ENCODE measurements around the gene TPK1.

The TPK1 gene

DNA sequence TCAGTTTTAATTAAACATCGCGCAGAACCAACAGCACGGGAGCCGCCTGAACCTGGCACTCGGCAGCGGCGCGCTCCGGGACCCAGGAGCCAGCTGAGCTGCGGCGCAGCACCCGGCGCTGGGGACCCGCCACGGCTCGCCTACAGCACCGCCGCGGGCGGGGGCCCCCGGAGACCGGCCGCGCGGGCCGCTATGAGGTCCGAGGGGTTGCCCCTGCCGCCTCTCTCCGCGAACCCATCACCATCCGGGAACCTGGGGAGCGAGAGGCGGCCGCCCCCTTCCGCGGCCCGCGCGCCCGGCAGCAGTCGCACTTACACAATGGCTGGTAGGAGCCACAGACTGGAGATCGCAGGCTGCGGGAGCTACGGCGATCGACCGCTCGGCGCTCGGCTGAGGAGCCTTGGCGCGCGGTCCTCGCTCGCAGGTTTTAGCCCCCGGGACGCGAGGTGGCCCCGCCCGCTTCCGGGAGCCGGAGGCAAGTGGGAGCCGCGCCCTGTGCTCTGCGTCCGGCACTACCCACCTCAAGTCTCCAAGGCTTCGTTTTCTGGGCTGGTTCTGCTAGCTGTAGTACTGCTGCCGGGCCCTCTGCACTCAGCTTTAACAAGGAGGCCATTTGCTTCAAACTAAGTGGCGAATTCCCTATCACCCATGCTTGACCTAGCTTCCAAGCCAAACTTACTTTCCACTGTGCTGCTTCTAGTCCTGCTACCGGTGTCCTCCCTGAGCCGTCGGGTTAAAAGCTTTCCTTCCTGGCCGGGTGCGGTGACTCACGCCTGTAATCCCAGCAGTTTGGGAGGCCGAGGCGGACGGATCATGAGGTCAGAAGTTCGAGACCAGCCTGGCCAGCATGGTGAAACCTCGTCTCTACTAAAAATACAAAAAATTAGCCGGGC lies at the start of gene TPK1:
Gene TPK1 (minus strand): TSS at position 402 of the 893 bp plus-strand sequence. CDS start 451 bp downstream, outside the sequence.
- FAIRE-seq, result no peak

DNA sequence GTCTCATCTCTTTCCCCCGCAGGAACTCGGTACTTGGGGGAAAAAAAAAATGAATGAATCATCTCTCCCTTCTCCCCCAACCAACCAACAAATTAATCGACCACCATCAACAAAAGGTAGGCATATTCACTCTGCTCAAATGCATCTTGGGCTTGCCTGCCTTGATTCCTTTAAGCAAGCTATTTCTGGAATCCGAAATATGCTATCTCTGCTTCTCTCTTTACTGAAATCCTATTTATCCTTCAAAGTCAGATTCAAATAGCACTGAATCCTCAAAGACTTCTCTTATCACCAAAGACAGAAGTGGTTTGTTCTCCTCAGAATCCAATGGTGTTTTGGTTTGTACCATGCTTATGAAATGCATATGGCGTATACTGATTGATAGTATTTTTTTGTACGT lies 49.6 kb upstream of the TPK1 start:
- no peak for FAIRE-seq

DNA sequence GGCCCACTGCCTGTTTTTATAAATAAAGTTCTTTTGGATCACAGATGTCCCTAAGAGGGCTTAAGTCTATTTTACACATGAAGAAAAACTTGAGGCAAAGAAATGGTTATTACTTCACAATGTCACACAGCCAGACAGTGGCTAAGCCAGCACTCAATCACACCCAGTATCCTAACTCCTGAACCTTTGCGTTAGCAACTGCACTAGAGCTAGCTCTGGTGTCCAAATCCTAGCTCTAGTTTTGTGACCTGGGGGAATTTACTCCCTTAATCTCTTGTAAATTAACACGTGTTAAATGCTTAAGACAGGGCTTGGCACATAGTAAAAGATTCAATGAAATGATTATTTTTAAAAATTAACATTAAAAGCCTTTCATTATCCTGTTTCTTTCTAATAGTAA lies 49.0 kb upstream of the TPK1 start:
- no peak for FAIRE-seq

DNA sequence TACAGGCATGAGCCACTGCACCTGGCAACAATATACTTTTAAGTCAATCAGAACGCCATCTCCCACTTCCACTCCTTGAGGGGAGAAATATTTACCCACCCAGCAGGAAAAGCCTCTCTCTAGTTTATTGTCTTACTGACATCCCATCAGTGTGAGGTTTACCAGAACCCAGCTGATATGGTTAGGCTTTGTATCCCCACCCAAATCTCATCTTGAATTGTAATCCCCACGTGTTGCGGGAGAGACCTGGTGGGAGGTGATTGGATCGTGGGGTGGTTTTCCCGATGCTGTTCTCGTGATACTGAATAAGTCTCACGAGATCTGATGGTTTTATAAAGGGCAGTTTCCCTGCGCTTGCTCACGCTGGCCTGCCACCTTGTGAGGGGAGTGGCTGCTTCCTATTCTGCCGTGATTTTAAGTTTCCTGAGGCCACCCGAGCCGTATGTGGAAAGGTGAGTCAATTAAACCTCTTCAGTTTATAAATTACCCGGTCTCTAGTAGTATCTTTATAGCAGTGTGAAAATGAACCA lies 37.5 kb upstream of the TPK1 start:
- FAIRE-seq, result no peak

DNA sequence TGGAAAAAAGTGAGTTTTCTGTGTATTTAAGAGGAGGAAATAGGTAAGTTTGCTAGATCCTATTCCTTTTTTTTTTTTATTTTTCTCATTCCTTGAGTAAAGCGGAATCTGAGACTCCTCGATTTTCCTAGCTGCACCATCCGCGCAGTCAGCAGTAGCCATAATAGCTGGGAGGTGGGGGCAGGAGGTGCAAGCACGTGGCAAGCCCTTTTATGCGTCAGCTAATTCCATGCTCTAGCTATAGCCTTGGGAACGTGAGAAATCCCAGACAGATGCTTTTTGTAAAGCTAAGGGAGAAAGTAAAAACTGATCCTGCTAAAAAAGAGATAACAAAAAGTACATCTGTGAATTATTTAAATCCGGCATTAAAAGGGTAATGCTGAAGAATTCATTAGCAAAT lies 33.2 kb upstream of the TPK1 start:
- FAIRE-seq, result no peak

DNA sequence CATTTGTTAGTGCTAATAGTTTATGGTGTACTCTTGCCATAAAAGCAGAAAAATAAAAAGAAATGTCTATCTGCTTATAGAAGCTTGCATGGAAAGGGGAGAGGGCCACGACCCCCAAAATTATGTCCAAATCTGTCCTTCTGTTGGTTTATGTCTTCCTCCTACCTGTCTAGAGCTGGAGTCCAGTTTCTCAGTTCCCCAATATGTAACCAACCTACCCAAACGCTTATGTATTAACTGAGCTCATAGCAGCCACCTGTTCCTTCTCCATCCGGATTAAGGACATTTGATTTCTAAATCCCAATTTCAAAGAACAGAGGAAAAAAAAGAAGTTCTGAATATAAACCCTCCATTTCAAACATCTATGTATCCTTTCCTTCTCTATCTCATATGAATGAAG lies 30.3 kb upstream of the TPK1 start:
- no peak for FAIRE-seq

DNA sequence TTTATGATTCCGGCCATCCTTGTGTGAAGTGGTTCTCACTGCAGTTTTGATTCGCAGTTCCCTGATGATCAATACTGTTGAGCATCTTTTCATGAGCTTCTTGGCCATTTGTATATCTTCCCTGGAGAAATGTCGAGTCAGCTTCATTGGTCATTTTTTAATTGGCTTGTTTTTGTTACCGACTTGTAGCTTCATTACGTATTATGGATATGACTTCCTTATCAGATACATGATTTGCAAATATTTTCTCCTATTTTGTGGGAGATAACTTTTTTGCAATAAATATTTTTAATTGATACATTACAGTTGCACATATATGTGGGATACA lies 27.4 kb upstream of the TPK1 start:
- no peak for FAIRE-seq

DNA sequence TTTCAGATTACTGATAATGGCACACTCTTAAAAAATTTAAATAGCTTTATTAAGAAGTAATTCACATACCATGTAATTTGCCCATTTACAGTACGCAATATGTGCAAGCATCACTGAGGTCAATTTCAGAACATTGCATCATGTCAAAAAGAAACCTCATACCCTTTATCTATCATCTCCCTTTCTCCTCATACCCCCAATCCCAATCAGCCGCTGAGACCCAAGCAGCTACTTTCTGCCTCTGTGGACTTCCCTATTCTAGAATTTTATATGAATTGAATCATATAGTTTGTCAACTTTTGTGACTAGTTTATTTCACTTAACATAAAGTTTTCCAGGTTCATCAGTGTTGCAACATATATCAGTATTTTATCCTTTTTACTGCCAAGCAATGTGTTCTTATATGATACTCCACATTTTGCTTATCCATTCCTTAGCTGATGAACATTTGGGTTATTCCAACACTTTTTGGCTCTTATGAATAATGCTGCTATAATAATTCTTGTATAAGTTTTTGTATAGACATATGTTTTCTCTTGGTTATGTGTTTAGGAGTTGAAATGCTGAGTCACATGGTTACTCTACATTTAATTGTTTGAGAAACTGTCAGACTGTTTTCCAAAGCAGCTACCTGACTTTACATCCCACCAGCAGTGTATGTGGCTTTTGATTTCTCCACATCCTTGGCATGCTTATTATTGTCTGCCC lies 26.9 kb upstream of the TPK1 start:
- FAIRE-seq, result no peak

DNA sequence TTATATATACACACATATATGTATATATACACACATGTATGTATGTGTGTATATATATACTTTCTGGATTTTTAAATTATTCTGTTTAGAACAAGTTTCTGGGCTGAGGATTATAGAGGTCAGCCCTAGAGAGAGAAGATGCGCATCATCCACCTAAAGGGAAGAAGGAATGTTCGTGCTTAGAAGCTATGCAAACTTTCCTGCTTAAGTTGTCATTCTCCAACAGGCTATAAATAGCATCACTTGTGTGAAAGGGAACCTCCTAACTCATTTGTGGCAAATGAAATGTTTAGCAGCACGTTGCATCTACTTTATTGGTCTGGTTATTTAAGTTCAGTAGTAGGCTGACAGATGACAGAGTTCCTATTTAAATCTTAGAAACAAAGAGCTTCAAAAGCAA lies 23.9 kb upstream of the TPK1 start:
- no peak for FAIRE-seq

DNA sequence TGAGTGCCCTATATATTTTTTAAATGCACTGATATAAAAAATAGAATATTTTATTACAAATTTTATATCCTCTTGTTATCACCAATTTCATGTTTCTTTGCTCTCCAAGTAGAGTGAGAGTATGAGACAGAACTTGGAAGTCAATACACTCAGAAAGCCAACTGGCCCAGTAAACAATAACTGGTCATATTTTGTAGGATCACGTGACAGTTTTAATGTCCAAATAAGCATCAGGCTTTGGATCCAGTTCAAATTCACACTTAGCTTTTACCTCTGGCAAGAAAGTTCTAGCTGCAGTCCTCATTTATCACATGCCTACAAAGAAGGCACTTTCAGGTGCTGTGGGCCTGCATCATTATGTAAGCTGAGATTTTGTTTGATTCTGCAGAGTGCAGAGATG lies 21.6 kb upstream of the TPK1 start:
- FAIRE-seq, result no peak

DNA sequence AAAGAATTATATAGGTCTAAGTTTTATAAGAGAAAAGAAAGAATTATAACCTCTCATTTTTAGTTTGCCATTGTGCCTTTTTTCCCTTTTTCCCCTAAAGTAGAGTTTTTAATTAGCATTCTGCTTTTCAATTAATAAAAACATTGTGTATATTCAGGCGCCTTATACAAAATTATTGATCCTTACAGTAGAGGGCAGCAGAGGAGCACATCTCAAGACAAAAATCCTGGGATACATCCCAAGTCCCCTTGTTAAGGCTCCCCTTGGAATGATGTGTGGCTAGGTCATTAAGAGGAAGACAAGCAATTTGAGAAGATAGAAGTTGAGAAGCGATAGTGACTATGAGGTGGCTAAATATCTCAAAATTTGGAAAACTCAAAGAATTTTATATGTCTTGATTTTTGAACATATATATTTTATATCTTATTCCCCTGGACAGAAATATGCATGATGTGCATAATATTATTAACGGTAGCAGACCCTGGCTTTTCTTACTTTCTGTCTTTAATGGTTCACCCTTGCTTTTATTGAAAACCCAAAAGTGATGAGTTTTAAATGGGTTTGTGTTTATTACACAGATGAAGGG lies 19.1 kb upstream of the TPK1 start:
- no peak for FAIRE-seq

DNA sequence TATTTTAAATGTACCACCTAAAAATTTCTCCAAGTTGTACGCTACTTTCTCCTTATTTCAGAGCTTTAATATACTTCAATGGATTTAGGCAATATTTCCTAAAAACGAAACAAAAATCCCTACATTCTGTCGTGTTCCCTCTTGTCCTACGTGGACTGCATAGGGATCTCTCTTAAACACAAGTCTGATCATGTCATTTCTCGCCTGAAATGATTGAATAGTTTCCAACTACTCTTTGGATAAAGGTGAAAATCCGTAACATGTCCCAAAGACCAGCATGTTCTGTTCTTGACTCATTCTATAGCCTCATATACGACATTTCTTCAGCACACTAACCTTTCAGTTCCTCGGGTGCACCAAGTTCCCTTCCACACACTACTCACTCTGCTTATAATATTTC lies 17.7 kb upstream of the TPK1 start:
- FAIRE-seq, result no peak

DNA sequence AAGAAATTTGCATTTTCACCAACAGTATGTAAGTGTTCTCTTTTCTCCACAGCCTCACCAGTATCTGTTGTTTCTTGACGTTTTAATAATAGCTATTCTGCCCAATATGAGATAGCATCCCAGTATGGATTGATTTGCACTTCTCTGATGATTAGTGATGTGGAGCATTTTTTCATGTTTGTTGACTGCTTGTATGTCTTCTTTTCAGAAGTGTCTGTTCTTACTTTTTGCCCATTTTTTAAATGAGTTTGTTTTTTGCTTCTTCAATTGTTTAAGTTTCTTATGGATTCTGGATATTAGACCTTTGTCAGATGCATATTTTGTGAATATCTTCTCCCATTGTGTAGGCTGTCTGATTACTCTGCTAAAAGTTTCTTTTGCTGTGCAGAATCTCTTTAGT lies 12.2 kb upstream of the TPK1 start:
- no peak for FAIRE-seq

DNA sequence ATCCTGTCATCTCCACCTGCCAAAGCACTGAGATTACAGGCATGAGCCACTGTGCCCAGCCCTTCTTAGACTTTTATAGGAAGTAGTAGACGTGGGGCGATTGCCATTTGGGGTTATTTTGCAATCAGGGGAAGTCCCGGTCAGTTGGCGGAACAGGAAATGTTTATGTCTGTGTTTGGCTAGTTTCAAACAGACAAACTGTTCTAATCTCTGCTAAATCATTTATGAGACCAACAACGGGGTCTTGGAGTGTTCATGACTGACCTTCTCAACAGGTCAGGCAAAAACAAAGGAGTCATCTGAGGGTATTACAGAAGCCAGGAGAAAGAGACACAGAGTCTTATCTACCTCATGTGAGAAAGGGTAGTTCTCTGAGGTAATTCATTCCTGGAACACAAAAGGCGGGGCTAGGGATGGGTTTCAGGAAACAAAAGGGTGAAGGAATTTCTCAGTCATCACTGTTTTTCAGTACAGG lies 6.6 kb upstream of the TPK1 start:
- FAIRE-seq, result no peak

DNA sequence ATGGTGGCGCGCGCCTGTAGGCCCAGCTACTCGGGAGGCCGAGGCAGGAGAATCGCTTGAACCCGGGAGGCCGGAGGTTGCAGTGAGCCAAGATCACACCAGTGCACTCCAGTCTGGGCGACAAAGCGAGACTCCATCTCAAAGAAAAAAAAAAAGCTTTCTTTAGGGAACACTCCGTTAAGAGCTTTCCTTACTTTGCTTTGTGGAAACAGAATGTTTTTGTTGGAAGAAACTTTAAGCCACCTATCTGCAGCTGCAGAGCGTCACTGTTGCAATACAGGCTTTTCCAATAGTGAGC lies 641 bp upstream of the TPK1 start:
- no peak for FAIRE-seq

DNA sequence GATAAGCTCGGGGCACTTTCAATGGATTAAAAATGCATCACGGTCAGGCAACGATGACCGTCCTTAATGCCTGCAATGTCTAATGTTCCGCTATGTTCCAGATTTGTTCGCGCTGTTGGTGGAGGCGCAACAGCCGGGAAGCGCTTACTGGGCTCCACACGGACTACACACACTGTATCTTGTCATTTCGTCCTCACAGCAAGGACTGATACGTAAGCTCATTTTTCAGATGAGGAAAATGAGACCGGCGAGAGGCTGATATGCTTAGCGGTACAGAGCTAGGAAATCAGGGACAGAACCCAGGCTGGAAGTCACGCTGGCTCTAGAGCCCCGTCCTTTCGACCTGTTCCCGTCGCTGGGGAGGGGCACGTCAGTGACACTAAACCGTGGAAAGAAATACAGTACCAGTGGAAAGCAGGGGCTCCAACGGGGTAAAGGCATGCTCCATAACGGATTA lies 670 bp downstream of the TPK1 start:
- no peak for FAIRE-seq

DNA sequence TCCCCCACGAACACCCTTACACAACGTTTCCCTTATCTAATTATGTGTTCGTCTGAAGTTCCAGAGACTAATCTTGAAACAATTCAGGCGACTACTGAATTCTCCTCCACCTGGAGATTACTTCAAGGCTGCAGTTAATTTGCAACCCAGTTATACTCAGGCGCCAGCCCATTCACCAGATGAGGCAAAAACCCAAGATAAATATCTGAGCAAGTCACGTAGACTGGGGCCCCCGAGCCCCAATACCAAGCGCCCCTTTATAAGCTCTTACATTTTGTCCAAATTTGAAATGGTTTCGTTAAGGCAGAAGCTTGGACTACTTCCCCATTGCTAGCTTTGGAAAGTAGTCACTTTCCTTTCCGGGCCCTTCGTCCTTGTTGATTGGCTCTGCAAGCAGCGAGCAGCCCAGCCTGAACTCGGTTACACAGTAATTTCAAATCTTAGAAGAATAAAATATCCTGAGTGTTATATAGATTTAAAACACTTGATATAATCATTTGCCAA lies 1.2 kb downstream of the TPK1 start:
- FAIRE-seq, result no peak

DNA sequence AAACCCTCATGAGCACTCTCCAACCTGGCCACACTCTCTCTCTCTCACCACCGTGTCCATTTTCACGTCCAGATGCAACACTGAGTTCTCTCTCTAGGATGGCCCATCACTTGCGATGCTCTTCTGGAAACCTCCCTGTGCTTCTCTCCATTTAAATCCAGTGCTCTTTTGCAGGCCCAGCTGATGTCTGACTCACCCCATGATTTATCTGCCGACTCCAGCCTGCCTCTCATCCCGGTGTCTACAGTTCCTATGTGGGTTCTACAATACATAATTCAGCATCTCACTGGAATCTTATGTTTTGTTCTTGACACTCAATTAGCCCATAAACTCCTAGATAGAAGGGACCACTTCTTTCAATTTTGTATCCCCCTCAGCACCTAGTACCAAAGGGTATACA lies 5.0 kb downstream of the TPK1 start:
- no peak for FAIRE-seq

DNA sequence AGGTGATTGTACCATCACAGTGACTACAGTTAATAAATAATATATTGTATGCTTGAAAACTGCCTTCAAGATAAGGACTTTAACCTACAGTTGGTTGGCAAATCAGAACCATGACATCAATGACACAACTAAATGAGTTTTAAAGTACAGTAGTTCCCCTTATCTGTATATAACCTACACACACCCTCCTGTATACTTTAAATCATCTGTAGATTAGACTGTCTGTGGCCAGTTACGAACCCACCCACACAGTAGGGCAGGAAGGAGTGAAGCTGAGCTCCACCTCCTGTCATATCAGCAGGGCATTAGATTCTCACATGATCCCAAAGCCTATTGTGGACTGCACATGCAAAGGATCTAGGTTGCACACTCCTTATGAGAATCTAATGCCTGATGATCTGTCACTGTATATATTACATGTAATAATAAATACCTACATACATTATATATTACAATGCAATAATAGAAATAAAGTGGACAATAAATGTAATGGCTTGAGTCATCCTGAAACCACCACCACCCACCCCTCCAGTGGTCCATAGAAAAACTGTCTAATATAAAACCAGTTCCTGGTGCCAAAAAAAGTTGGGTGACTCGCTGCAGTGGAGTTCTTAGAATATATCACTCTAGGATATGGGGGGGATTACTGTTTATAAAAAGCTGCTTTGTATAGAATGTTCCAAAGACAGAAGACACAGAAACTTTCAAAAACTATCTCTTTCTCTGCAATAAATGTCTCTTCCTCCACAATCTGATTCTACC lies 5.6 kb downstream of the TPK1 start:
- FAIRE-seq, result no peak

DNA sequence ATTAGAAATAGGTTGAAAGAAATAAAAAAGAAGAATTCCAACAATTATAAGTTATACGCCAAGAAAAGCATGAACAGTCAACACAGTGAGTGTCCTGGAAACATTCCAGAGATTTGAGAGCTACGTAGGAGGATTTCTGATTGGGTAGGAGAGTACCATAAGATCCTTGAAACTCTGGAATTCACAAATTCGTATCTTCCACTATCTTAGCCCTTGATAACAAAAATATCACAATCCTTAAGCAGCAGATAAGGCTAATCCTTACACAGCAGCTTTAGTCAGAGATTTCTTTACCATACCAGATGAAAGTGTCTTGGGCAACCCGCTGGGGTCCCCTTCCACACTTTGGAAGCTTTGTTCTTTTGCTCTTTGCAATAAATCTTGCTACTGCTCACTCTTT lies 8.2 kb downstream of the TPK1 start:
- no peak for FAIRE-seq

DNA sequence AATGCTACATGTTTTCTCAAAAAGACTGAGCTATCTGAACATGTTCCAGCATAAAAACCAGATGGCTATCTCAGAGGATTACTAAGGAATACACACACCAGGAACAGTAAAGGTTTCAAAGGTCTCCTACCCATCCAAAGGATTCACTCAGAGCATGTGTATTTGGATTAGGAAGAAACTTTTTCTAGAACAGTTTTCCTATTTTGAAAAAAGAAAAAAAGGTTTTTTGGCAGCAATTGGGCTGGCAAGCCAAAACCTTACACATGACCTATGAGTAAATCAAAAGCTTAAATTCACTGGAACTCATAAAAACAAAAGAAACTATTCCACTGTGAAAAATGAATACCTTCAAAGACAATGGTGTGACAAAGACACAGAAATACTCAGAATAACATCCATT lies 9.6 kb downstream of the TPK1 start:
- no peak for FAIRE-seq

DNA sequence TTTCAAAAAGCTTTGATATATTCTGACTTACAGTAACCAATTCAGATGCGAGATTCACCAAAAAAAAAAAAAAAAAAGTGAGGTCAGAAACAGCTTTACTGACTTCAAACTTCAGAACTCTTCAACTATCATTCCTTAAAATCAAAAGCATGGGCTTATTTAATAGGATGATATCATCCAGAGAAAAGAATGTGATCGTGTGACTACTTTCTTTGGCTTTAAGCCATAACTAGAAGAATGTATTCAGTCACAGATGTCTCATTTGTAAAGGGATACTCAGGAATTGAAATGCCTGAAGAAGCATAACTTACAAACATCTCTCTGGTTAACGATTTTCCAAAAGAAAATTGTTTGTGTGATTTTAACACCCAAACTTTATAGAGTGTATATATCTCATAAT lies 11.5 kb downstream of the TPK1 start:
- FAIRE-seq, result no peak

DNA sequence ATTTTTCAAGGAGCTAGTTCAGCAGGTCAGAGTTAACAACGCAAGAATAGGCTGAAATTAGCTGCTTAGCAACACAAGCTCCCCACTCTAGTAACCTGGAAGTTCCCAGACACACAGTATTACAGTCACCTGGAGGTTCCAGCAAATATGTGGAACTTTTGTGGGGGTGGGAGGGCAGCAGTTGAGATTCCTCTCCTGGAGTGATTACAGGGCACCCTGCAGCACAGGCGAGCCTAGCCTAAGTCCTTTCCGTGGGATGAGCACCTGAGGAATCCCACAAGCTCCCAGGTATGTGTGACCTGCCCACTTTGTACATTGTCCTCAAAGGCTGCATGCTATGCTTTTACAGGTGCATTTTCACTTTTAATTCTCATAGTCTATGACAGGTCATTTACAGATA lies 13.6 kb downstream of the TPK1 start:
- no peak for FAIRE-seq

Measured in G401.6 (cell line).